Neural cell (in vitro differentiated cells): ENCODE measurements around the gene AGAP2. TPM values are rescaled to one million over a fixed set of nuclear protein-coding genes. Genes with fewer than 3 reads are reported as not detected.

Experiments used
- H2AFZ ChIP-seq: fragments of 200-600, 300-800 bp; sonication (generic), shearing (Covaris generic); 2 replicates; pipeline ENCODE4 v1.6.0; 2014; ENCODE audit warnings: low read depth, mild to moderate bottlenecking, antibody characterized with exemption, low read length, moderate library complexity
- H3F3A ChIP-seq: fragments of 200-600 bp; shearing (Covaris generic); 2 replicates; pipeline ENCODE4 v1.6.1; 2016; ENCODE audit warnings: mild to moderate bottlenecking, moderate library complexity, mixed read lengths, antibody characterized with exemption, low read length; ENCODE audit not compliant: insufficient read depth, poor library complexity, severe bottlenecking
- H3K27ac ChIP-seq: fragments of 200-600, 300-800 bp; sonication (generic), shearing (Covaris generic); 2 replicates; pipeline ENCODE4 v1.5.1; 2014; ENCODE audit warnings: mild to moderate bottlenecking, low read length, moderate library complexity
- H3K27me3 ChIP-seq: fragments of 300-800, 200-600 bp; sonication (generic), shearing (Covaris generic); 2 replicates; pipeline ENCODE4 v1.6.0; 2014; ENCODE audit warnings: mild to moderate bottlenecking, low read depth, low read length, moderate library complexity; ENCODE audit not compliant: insufficient read depth
- H3K36me3 ChIP-seq: fragments of 300-800, 200-600 bp; sonication (generic), shearing (Covaris generic); 2 replicates; pipeline ENCODE4 v1.5.1; 2014; ENCODE audit warnings: mild to moderate bottlenecking, antibody characterized with exemption, low read length, moderate library complexity; ENCODE audit not compliant: insufficient read depth
- H3K4me2 ChIP-seq: fragments of 300-800, 200-600 bp; sonication (generic), shearing (Covaris generic); 2 replicates; pipeline ENCODE4 v1.6.0; 2014; ENCODE audit warnings: mild to moderate bottlenecking, low read length
- H3K4me3 ChIP-seq: fragments of 300-800, 200-600 bp; sonication (generic), shearing (Covaris generic); 2 replicates; pipeline ENCODE4 v1.5.1; 2014; ENCODE audit warnings: mild to moderate bottlenecking, low read length, moderate library complexity
- H3K79me2 ChIP-seq: fragments of 200-600 bp; shearing (Covaris generic); replicated peaks from 2 replicates; pipeline ENCODE4 v1.6.0; 2014; ENCODE audit warnings: mild to moderate bottlenecking, low read length, moderate library complexity; ENCODE audit not compliant: insufficient read depth
- H3K9ac ChIP-seq: fragments of 300-800, 200-600 bp; sonication (generic), shearing (Covaris generic); 2 replicates; pipeline ENCODE4 v1.6.1; 2016; ENCODE audit warnings: mild to moderate bottlenecking, low read length, mixed read lengths
- H3K9me2 ChIP-seq: fragments of 200-600 bp; shearing (Covaris generic); 2 replicates; pipeline ENCODE4 v1.6.1; 2016; ENCODE audit warnings: mild to moderate bottlenecking, low read length, mixed read lengths; ENCODE audit not compliant: insufficient read depth
- H3K9me3 ChIP-seq: fragments of 200-600, 300-800 bp; sonication (generic), shearing (Covaris generic); 2 replicates; pipeline ENCODE4 v1.6.1; 2016; ENCODE audit warnings: mild to moderate bottlenecking, mixed run types, low read length, moderate library complexity, mixed read lengths
- H4K20me1 ChIP-seq: fragments of 200-600 bp; shearing (Covaris generic); 2 replicates; pipeline ENCODE4 v1.6.1; 2016; ENCODE audit warnings: mild to moderate bottlenecking, mixed run types; ENCODE audit not compliant: insufficient read depth
- EP300 ChIP-seq: fragments of 450-650 bp; conservative IDR thresholded peaks from 2 replicates; pipeline ENCODE4 v1.6.1; 2014; ENCODE audit warnings: antibody characterized with exemption, mild to moderate bottlenecking, moderate library complexity; ENCODE audit not compliant: poor library complexity, severe bottlenecking
- EZH2 ChIP-seq: fragments of 200-600, 300-800 bp; shearing (Covaris generic), sonication (generic); IDR thresholded peaks from 2 replicates; pipeline ENCODE4 v1.6.1; 2014; ENCODE audit warnings: antibody characterized with exemption, low read length, borderline replicate concordance, mild to moderate bottlenecking; ENCODE audit not compliant: insufficient read depth, poor library complexity, severe bottlenecking
- MXI1 ChIP-seq: fragments of 450-650 bp; conservative IDR thresholded peaks from 2 replicates; pipeline ENCODE4 v1.6.1; 2014; ENCODE audit warnings: antibody characterized with exemption, mild to moderate bottlenecking; ENCODE audit not compliant: poor library complexity, severe bottlenecking
- POLR2AphosphoS5 ChIP-seq: IDR thresholded peaks from 2 replicates; pipeline ENCODE4 v1.6.1; 2012
- RAD21 ChIP-seq: fragments of 450-650 bp; conservative IDR thresholded peaks from 2 replicates; pipeline ENCODE4 v1.6.1; 2014; ENCODE audit warnings: antibody characterized with exemption, mild to moderate bottlenecking, moderate library complexity
- REST ChIP-seq: IDR thresholded peaks from 2 replicates; pipeline ENCODE4 v1.6.1; 2012; ENCODE audit warnings: borderline replicate concordance
- SMC3 ChIP-seq: fragments of 450-650 bp; conservative IDR thresholded peaks from 2 replicates; pipeline ENCODE4 v1.6.1; 2014; ENCODE audit warnings: antibody characterized with exemption, mild to moderate bottlenecking, moderate library complexity; ENCODE audit not compliant: poor library complexity
- TAF1 ChIP-seq: IDR thresholded peaks from 2 replicates; pipeline ENCODE4 v1.6.1; 2012; ENCODE audit warnings: low read depth
- polyA plus RNA-seq: library from polyadenylated mRNA; depleted of rRNA; stranded (reverse); fragments of >200 nt; gene quantifications from 2 replicates; pipeline ENCODE4 v1.2.3, GENCODE V29; 2014
- TF ChIP-seq, protein P1 (sequence below): fragments of 450-650 bp; IDR thresholded peaks from 2 replicates; pipeline ENCODE4 v1.5.1; 2014; ENCODE audit warnings: antibody characterized with exemption, mild to moderate bottlenecking, moderate library complexity; ENCODE audit not compliant: poor library complexity, severe bottlenecking

AGAP2 gene
- polyA plus RNA-seq, 1 donor from 2014 or later = 19.3 TPM

- peaks cover 17% of the 10 kb centered on the region for H3K27me3 ChIP-seq
- no peaks in the 10 kb centered on the region for H3K36me3 ChIP-seq
- H3K9ac ChIP-seq = peak overlapping the region; percentile 15
- no peaks in the 10 kb centered on the region for H3K79me2 ChIP-seq
- TF ChIP-seq EP300 (peak; percentile 4), EZH2 (no peak), RAD21 (no peak), POLR2AphosphoS5 (no peak)
- no peak overlapping the region for H3K4me2 ChIP-seq
- peak overlapping the region; percentile 32 for H3K4me3 ChIP-seq
- no peaks in the 10 kb centered on the region for H3K9me3 ChIP-seq
- H3K9me2 ChIP-seq = no peaks in the 10 kb centered on the region
- no peak overlapping the region for H2AFZ ChIP-seq
- H3K27ac ChIP-seq = peak overlapping the region; percentile 47
- no peaks in the 10 kb centered on the region for H3F3A ChIP-seq
- peaks cover 12% of the 10 kb centered on the region for H4K20me1 ChIP-seq
These were observed 2.9 kb upstream of the AGAP2 start for GRCh38 chr12:57741413-57741789.

DNA sequence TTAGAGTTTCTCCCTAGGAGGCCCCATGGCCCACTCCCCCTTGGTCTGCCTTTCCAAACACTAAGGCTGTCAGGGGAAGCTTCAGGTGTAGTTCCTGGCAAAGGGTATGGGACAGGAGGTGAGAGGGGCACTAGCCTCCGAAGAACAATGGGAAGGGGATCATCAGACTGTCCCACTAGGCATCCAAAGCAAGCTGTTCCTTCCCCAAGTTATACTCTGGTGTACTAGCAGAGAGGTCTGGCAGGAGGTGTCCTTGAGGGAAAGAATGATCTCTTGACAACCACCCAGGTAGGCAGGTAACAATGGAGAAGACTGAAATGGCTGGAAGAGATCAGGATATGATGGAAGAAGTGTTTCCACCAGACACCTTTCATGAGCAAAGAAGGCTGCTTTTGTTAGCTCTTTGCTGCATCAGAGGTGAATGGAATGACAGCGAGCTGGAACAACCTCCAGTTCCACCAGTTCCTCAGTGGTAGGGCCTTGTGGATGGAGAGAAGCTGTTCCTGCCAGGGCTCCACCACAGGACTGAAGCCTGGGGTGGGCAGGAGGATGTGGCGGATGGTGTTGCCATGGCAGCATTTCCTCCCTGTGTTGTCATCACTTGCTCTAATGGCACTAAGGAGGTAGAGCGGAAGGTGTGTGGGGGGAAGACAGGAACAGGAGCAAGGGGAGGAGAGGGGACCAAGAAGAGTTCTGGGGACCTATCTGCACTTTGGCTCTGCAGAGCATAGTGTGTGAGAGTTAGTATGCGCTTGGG is 2.3 kb upstream of the AGAP2 start:
- TF ChIP-seq MXI1 (peak; percentile 27), SMC3 (no peak), TAF1 (no peak), EP300 (peak; percentile 51), RAD21 (no peak), EZH2 (no peak), REST (peak; percentile 29), POLR2AphosphoS5 (peak; percentile 86)
- TF ChIP-seq, protein P1, sequence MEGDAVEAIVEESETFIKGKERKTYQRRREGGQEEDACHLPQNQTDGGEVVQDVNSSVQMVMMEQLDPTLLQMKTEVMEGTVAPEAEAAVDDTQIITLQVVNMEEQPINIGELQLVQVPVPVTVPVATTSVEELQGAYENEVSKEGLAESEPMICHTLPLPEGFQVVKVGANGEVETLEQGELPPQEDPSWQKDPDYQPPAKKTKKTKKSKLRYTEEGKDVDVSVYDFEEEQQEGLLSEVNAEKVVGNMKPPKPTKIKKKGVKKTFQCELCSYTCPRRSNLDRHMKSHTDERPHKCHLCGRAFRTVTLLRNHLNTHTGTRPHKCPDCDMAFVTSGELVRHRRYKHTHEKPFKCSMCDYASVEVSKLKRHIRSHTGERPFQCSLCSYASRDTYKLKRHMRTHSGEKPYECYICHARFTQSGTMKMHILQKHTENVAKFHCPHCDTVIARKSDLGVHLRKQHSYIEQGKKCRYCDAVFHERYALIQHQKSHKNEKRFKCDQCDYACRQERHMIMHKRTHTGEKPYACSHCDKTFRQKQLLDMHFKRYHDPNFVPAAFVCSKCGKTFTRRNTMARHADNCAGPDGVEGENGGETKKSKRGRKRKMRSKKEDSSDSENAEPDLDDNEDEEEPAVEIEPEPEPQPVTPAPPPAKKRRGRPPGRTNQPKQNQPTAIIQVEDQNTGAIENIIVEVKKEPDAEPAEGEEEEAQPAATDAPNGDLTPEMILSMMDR = no peak
- Histone ChIP-seq H3F3A (no peaks in the 10 kb centered on the region), H3K27me3 (peaks cover 23% of the 10 kb centered on the region), H3K27ac (peak overlapping the region; percentile 47), H2AFZ (no peak overlapping the region), H3K9me2 (no peaks in the 10 kb centered on the region), H4K20me1 (peaks cover 15% of the 10 kb centered on the region), H3K36me3 (no peaks in the 10 kb centered on the region), H3K9me3 (no peaks in the 10 kb centered on the region), H3K9ac (peak overlapping the region; percentile 15), H3K79me2 (no peaks in the 10 kb centered on the region), H3K4me3 (peak overlapping the region; percentile 32), H3K4me2 (no peak overlapping the region)
